HCT116 (cell line): ENCODE data around the gene DOCK2.

Experiments used
- CTCF ChIP-seq, 3 experiments: fragments of 200-600 bp in 1 of 3; sonication (generic) in 1 of 3; IDR thresholded peaks in 2 of 3; conservative IDR thresholded peaks in 1 of 3; 2 replicates each; pipeline ENCODE4 v1.5.1; 2012 to 2017; ENCODE audit warnings: low read depth in 2 of 3, low read length in 2 of 3, antibody characterized with exemption in 1 of 3, borderline replicate concordance in 1 of 3, control low read depth in 1 of 3, mild to moderate bottlenecking in 1 of 3, mixed read lengths in 1 of 3, mixed run types in 1 of 3, moderate library complexity in 1 of 3; ENCODE audit not compliant: insufficient read depth in 1 of 3
- EGR1 ChIP-seq: IDR thresholded peaks from 2 replicates; pipeline ENCODE4 v1.6.1; 2012; ENCODE audit warnings: low read depth
- POLR2A ChIP-seq: IDR thresholded peaks from 2 replicates; pipeline ENCODE4 v1.7.0; 2011; ENCODE audit warnings: borderline replicate concordance; ENCODE audit not compliant: insufficient read depth, insufficient read length; ENCODE audit errors: extremely low read depth
- RAD21 ChIP-seq: IDR thresholded peaks from 2 replicates; pipeline ENCODE4 v1.6.1; 2012; ENCODE audit warnings: low read depth, mild to moderate bottlenecking
- REST ChIP-seq: IDR thresholded peaks from 2 replicates; pipeline ENCODE4 v1.6.1; 2012; ENCODE audit warnings: low read depth
- ZNF274 ChIP-seq: fragments of 200-500 bp; sonication (Bioruptor generic); IDR thresholded peaks from 2 replicates; pipeline ENCODE4 v1.6.1; 2014; ENCODE audit warnings: mild to moderate bottlenecking, low read depth, low read length, inconsistent platforms

- TF ChIP-seq CTCF (IDR thresholded peaks at IDR 0.05 in 2 of 3, conservative IDR thresholded peaks at IDR 0.05 in 1 of 3; ENCODE audit: borderline replicate concordance in 1 of 3, insufficient read depth in 1 of 3, low read depth in 2 of 3, low read length in 2 of 3) (no peak), POLR2A (no peak), RAD21 (no peak), REST (no peak), ZNF274 (no peak), EGR1 (no peak)
Observed at GRCh38 chr5:169817031-169817430, 180.0 kb downstream of the DOCK2 start.
